HepG2 (cell line): ENCODE data around the gene TMEM198. TPM values are rescaled to one million over a fixed set of nuclear protein-coding genes. Genes with fewer than 3 reads are reported as not detected.

ENCODE experiments used
- EEA1 ChIP-seq: sonication (generic); formaldehyde crosslinking; IDR thresholded peaks from 2 replicates; pipeline ENCODE4 v1.5.1; 2020; ENCODE audit warnings: mild to moderate bottlenecking, missing genetic modification reagents, borderline replicate concordance
- ESRRA ChIP-seq: sonication (generic); formaldehyde crosslinking; IDR thresholded peaks from 2 replicates; pipeline ENCODE4 v1.5.1; 2020; ENCODE audit warnings: mild to moderate bottlenecking, low read depth, missing genetic modification reagents
- FOXP1 ChIP-seq, 2 experiments: fragments of 450-650 bp in 1 of 2; IDR thresholded peaks; 2 replicates each; pipeline ENCODE4 v1.6.1; 2017 to 2018; ENCODE audit warnings: antibody characterized with exemption in 1 of 2
- HOXA7 ChIP-seq: sonication (generic); formaldehyde crosslinking; IDR thresholded peaks from 2 replicates; pipeline ENCODE4 v1.8.1; 2022; ENCODE audit warnings: mild to moderate bottlenecking, missing genetic modification reagents, moderate library complexity
- KLF12 ChIP-seq: sonication (generic); formaldehyde crosslinking; IDR thresholded peaks from 2 replicates; pipeline ENCODE4 v1.4.0; 2020; ENCODE audit warnings: missing genetic modification reagents, borderline replicate concordance
- NCOA2 ChIP-seq: sonication (generic); formaldehyde crosslinking; IDR thresholded peaks from 2 replicates; pipeline ENCODE4 v1.8.0; 2022; ENCODE audit warnings: inconsistent platforms
- NR2F6 ChIP-seq, 2 experiments: IDR thresholded peaks; 2 replicates each; pipeline ENCODE4 v1.6.1; 2016; ENCODE audit warnings: antibody characterized with exemption in 1 of 2, mild to moderate bottlenecking in 1 of 2
- POLR2AphosphoS5 ChIP-seq: IDR thresholded peaks from 2 replicates; pipeline ENCODE4 v1.6.1; 2012; ENCODE audit warnings: low read depth, low read length
- RELA ChIP-seq: sonication (generic); formaldehyde crosslinking; IDR thresholded peaks from 2 replicates; pipeline ENCODE4 v1.4.0; 2020; ENCODE audit warnings: missing genetic modification reagents
- SMARCE1 ChIP-seq: fragments of 450-650 bp; IDR thresholded peaks from 2 replicates; pipeline ENCODE4 v1.6.1; 2017; ENCODE audit warnings: borderline replicate concordance
- TCF7L2 ChIP-seq: IDR thresholded peaks from 2 replicates; pipeline ENCODE4 v1.6.1; 2011; ENCODE audit warnings: mild to moderate bottlenecking, low read depth, low read length, moderate library complexity
- TSC22D2 ChIP-seq: sonication (generic); formaldehyde crosslinking; IDR thresholded peaks from 2 replicates; pipeline ENCODE4 v1.5.1; 2020; ENCODE audit warnings: missing genetic modification reagents, mild to moderate bottlenecking, borderline replicate concordance
- WIZ ChIP-seq: sonication (generic); formaldehyde crosslinking; IDR thresholded peaks from 2 replicates; pipeline ENCODE4 v1.5.1; 2020; ENCODE audit warnings: mild to moderate bottlenecking, missing genetic modification reagents
- ZBTB7B ChIP-seq: sonication (generic); formaldehyde crosslinking; IDR thresholded peaks from 2 replicates; pipeline ENCODE4 v1.4.0; 2020; ENCODE audit warnings: missing genetic modification reagents
- ZFP36L1 ChIP-seq: sonication (generic); formaldehyde crosslinking; IDR thresholded peaks from 2 replicates; pipeline ENCODE4 v1.8.0; 2022; ENCODE audit warnings: mild to moderate bottlenecking, missing genetic modification reagents, moderate library complexity
- ZNF10 ChIP-seq: sonication (generic); formaldehyde crosslinking; IDR thresholded peaks from 2 replicates; pipeline ENCODE4 v1.4.0; 2020; ENCODE audit warnings: mild to moderate bottlenecking, low read depth, missing genetic modification reagents, borderline replicate concordance
- ZNF577 ChIP-seq: sonication (generic); formaldehyde crosslinking; IDR thresholded peaks from 2 replicates; pipeline ENCODE4 v1.4.0; 2020; ENCODE audit warnings: mild to moderate bottlenecking, low read depth, missing genetic modification reagents, borderline replicate concordance
- ZNF703 ChIP-seq: sonication (generic); formaldehyde crosslinking; IDR thresholded peaks from 2 replicates; pipeline ENCODE4 v1.5.1; 2020; ENCODE audit warnings: missing genetic modification reagents, mild to moderate bottlenecking, moderate library complexity, borderline replicate concordance
- polyA plus RNA-seq, 8 experiments: library from polyadenylated mRNA; depleted of rRNA in 3 of 8; stranded (reverse) in 7 of 8; unstranded in 1 of 8; fragments of >200 nt; fragmentation: Illumina TruSeq in 4 of 8; extraction: Trizol in 4 of 8; gene quantifications; 2 replicates each; pipeline versions ENCODE4 v1.2.1 to v1.2.3, GENCODE V29; 2011 to 2016; ENCODE audit warnings: low read depth in 4 of 8, missing spikeins in 1 of 8, mixed read lengths in 1 of 8; ENCODE audit not compliant: insufficient read depth in 1 of 8
- total RNA-seq, 5 experiments: library from RNA; depleted of rRNA; stranded (reverse); fragments of >200 nt; fragmentation: Illumina TruSeq; extraction: Trizol; gene quantifications; 2 replicates each; pipeline ENCODE4 v1.2.3, GENCODE V29; 2016; ENCODE audit warnings: low read depth in 1 of 5
- TF ChIP-seq, protein P1 (sequence below): sonication (generic); formaldehyde crosslinking; IDR thresholded peaks from 2 replicates; pipeline ENCODE4 v1.5.0; 2020; ENCODE audit warnings: missing genetic modification reagents, mild to moderate bottlenecking, borderline replicate concordance
- TF ChIP-seq, protein P2 (sequence below): IDR thresholded peaks from 2 replicates; pipeline ENCODE4 v1.6.1; 2016; ENCODE audit warnings: low read depth
- TF ChIP-seq, protein P3 (sequence below): sonication (generic); formaldehyde crosslinking; IDR thresholded peaks from 2 replicates; pipeline ENCODE4 v1.4.0; 2020; ENCODE audit warnings: missing genetic modification reagents
- TF ChIP-seq, protein P4 (sequence below): sonication (generic); formaldehyde crosslinking; IDR thresholded peaks from 2 replicates; pipeline ENCODE4 v1.5.0; 2020; ENCODE audit warnings: missing genetic modification reagents
- TF ChIP-seq, protein P5 (sequence below): IDR thresholded peaks from 2 replicates; pipeline ENCODE4 v1.4.0; 2020; ENCODE audit warnings: mild to moderate bottlenecking, missing genetic modification reagents

The TMEM198 gene
- total and polyA plus RNA-seq, 2 of the 13 experiments (the other 11 are each of a cell fraction or from before 2014, with no cell fraction given) = 17.3 to 23.5 TPM

DNA sequence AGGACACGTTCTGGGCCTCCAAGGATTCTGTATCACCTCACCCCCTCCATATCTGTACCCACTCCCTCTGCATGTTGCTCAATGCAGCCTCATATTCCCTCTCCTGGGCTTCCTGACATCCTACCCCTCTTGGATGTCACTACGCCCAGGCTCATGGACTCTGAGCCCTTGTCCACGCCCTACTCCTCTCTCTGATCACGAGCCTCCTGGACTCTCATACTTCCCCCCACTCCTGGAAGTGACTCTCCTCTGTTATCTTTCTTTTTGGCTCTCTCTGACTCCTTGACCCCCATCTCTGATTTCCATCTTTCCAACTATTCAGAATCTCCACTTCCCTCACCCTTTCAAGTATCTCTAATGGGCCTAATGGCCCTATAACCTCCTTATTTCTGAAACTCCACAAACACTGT lies 2.1 kb downstream of the TMEM198 start (continued):
- no peak for TF ChIP-seq HOXA7 (CRISPR knock-in tag)
- no peak for TF ChIP-seq ZNF703 (CRISPR knock-in tag)
- no peak for TF ChIP-seq WIZ (CRISPR knock-in tag)
- no peak; the same call in 1 of the 2 replicates for TF ChIP-seq KLF12 (CRISPR knock-in tag)
- peak; percentile 83 for TF ChIP-seq NCOA2 (CRISPR knock-in tag)
- peak; percentile 55; the same call in 1 of the 2 replicates for TF ChIP-seq ZBTB7B (CRISPR knock-in tag)
- TF ChIP-seq, protein P1, sequence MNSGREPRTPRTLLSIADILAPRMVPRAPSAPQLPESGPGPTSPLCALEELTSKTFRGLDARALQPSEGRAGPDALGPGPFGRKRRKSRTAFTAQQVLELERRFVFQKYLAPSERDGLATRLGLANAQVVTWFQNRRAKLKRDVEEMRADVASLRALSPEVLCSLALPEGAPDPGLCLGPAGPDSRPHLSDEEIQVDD (CRISPR knock-in tag) = no peak
- TF ChIP-seq, protein P2, sequence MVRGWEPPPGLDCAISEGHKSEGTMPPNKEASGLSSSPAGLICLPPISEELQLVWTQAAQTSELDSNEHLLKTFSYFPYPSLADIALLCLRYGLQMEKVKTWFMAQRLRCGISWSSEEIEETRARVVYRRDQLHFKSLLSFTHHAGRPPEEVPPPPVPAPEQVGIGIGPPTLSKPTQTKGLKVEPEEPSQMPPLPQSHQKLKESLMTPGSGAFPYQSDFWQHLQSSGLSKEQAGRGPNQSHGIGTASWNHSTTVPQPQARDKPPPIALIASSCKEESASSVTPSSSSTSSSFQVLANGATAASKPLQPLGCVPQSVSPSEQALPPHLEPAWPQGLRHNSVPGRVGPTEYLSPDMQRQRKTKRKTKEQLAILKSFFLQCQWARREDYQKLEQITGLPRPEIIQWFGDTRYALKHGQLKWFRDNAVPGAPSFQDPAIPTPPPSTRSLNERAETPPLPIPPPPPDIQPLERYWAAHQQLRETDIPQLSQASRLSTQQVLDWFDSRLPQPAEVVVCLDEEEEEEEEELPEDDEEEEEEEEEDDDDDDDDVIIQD (CRISPR knock-in tag) = peak; percentile 57; the same call in 1 of the 2 replicates
- no peak for TF ChIP-seq ZNF577 (CRISPR knock-in tag)
- no peak for TF ChIP-seq RELA (CRISPR knock-in tag)
- no peak for TF ChIP-seq TCF7L2
- TF ChIP-seq EEA1 (CRISPR knock-in tag) = no peak
- TF ChIP-seq FOXP1 (IDR thresholded peaks at IDR 0.05) = no peak
- 0 out of 2 replicates have a peak, but pooled peaks have one; percentile 54 for TF ChIP-seq FOXP1 (CRISPR knock-in tag; IDR thresholded peaks at IDR 0.05)
- peak; percentile 76 for TF ChIP-seq NR2F6 (IDR thresholded peaks at IDR 0.05)
- TF ChIP-seq NR2F6 (CRISPR knock-in tag; IDR thresholded peaks at IDR 0.05) = peak; percentile 80
- TF ChIP-seq, protein P3, sequence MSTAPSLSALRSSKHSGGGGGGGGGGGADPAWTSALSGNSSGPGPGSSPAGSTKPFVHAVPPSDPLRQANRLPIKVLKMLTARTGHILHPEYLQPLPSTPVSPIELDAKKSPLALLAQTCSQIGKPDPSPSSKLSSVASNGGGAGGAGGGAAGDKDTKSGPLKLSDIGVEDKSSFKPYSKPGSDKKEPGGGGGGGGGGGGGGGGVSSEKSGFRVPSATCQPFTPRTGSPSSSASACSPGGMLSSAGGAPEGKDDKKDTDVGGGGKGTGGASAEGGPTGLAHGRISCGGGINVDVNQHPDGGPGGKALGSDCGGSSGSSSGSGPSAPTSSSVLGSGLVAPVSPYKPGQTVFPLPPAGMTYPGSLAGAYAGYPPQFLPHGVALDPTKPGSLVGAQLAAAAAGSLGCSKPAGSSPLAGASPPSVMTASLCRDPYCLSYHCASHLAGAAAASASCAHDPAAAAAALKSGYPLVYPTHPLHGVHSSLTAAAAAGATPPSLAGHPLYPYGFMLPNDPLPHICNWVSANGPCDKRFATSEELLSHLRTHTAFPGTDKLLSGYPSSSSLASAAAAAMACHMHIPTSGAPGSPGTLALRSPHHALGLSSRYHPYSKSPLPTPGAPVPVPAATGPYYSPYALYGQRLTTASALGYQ = no peak
- TF ChIP-seq, protein P4, sequence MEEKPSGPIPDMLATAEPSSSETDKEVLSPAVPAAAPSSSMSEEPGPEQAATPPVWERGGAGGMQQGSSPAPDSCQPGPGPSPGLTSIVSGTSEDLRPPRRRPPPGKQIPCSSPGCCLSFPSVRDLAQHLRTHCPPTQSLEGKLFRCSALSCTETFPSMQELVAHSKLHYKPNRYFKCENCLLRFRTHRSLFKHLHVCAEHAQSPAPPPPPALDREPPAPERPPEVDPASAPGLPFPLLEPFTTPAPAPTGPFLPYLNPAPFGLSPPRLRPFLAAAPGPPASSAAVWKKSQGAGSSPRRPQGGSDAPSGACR (CRISPR knock-in tag) = 0 out of 2 replicates have a peak, but pooled peaks have one; percentile 22
- peak; percentile 47; the same call in 1 of the 2 replicates for TF ChIP-seq POLR2AphosphoS5
- TF ChIP-seq TSC22D2 (CRISPR knock-in tag) = 0 out of 2 replicates have a peak, but pooled peaks have one; percentile 60
- TF ChIP-seq ZNF10 (CRISPR knock-in tag) = no peak
- no peak for TF ChIP-seq SMARCE1
- peak; percentile 78 for TF ChIP-seq ESRRA (CRISPR knock-in tag)
- TF ChIP-seq, protein P5, sequence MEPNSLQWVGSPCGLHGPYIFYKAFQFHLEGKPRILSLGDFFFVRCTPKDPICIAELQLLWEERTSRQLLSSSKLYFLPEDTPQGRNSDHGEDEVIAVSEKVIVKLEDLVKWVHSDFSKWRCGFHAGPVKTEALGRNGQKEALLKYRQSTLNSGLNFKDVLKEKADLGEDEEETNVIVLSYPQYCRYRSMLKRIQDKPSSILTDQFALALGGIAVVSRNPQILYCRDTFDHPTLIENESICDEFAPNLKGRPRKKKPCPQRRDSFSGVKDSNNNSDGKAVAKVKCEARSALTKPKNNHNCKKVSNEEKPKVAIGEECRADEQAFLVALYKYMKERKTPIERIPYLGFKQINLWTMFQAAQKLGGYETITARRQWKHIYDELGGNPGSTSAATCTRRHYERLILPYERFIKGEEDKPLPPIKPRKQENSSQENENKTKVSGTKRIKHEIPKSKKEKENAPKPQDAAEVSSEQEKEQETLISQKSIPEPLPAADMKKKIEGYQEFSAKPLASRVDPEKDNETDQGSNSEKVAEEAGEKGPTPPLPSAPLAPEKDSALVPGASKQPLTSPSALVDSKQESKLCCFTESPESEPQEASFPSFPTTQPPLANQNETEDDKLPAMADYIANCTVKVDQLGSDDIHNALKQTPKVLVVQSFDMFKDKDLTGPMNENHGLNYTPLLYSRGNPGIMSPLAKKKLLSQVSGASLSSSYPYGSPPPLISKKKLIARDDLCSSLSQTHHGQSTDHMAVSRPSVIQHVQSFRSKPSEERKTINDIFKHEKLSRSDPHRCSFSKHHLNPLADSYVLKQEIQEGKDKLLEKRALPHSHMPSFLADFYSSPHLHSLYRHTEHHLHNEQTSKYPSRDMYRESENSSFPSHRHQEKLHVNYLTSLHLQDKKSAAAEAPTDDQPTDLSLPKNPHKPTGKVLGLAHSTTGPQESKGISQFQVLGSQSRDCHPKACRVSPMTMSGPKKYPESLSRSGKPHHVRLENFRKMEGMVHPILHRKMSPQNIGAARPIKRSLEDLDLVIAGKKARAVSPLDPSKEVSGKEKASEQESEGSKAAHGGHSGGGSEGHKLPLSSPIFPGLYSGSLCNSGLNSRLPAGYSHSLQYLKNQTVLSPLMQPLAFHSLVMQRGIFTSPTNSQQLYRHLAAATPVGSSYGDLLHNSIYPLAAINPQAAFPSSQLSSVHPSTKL (CRISPR knock-in tag) = peak; percentile 92
- TF ChIP-seq ZFP36L1 (CRISPR knock-in tag) = peak; percentile 81; the same call in 1 of the 2 replicates
